Stimulated activated CD8-positive, alpha-beta memory T cell treated with anti-CD3 and anti-CD28 coated beads, Interleukin-4, amount 100 ng/mL, for 24 hours (primary cell): Measurements from ENCODE around the gene BCCIP.

Source experiments
- DNase-seq: peaks from one replicate; pipeline ENCODE4 v3.0.0-alpha.2; 2020; ENCODE audit warnings: low read depth

Gene BCCIP

DNA sequence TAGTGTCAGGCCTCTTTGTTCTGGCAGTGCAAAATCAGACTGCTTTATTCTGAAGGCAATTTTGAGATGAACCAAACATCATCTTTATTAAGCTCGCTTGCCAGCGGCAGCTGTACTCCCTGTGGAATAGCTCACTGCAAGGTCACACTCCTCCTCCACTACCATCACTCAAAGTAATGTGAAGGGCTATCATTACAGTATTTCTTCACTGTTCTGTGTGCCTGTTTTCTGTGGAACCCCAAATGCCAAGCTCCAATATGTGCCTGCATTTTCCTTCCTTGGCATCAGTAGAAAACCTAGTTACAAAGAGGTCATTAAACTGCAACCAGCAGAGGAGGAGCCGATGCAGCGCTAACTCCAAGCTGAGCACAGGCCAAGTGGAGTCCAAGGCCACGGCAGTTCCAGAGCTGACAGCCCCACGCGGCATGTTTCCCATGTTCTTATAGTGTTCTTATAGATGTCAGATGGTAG lies 21.4 kb downstream of the BCCIP start:
- no peak for DNase-seq

DNA sequence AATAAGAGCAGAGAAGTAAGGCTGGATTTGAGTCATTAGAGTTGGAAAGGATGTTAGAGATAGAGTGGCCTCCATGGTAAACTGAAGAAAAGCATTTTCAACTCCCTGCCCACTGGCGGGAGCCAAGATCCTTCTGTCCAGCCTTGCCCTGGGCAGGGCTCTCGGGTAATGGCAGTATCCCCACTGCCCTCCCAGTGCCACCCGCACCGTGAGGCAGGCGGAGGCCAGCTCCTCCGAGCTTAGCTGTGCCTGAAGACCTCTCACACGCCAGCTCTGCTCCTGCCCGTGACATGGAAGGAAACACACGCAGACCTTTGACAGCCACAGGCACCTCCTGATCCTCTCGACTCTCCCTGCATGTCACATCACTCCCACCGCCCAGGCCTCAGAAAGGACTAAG lies 22.3 kb downstream of the BCCIP start:
- no peak for DNase-seq

DNA sequence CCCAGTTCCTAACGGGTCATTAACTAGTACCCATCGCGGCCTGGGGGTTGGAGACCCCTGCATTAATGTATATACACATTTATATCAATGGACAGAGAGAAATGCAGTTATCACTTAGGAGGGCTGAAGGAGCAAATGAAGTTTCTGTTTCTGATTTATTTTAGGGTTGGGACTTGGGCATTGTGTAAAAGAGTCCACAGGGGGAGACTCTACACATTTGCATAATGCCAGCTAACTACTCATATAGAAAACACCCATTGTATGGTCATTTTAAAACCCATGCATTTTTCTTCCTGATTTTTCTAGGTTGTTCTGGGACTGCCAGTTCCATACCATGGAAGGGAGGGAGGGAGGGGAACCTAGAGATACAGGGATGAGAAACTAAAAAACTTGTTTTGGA lies 23.5 kb downstream of the BCCIP start:
- no peak for DNase-seq

DNA sequence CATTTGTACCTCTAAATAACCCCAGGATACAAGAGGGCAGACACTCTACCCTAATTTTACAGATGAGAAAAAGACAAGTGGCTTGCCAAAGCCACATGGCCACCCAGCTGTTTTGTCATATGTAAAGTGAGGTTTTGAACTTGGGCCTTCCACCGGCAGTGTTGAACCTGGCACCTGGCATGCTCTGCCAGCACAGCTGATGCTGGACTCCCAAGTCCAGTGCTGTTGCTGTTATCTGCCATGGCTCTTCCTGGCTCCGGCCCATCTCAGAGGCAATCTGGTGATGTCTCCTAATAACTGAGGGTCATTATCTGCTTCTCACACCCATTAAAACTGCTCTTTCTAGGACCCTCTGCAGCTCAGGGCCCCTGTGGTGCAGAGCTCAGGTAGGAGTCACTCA lies 25.0 kb downstream of the BCCIP start:
- no peak for DNase-seq

DNA sequence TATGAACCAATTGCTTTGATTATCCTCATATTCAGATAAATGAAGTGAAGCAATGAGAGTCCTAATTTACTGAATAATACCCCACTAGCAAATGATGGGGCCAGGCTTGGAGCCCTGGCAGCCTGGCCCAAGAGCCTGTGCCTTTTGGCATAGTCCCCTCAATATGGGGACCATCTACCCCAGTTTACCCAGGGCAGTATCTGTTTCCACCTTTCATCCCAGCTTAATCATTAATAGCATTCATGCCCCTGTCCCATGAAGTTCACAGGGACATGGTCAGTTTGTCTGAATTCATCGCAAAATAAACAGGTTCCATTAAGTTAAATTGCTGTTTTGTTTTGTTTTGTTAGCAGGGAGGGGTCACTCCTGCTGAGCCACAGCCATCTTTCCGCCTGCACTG lies 25.5 kb downstream of the BCCIP start:
- no peak for DNase-seq

DNA sequence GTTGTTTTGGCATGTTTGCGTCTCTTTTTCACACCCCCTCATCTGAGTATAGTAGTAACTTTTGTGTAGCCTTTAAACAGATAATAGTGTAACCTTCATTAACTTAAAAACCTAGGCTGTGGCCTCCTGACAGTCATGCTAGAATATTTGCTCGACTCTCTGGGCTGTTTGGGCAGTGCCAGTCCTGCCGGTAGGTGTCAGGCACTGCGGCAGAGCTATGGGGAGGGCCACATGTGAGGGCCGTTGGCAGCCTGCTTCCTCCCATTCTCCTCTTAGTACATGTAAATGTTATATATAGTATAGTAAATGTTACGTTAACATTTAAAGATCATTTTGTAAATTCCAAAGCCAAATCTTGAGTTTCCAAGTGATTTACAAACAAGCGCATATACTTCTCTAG lies 26.1 kb downstream of the BCCIP start:
- DNase-seq: no peak

DNA sequence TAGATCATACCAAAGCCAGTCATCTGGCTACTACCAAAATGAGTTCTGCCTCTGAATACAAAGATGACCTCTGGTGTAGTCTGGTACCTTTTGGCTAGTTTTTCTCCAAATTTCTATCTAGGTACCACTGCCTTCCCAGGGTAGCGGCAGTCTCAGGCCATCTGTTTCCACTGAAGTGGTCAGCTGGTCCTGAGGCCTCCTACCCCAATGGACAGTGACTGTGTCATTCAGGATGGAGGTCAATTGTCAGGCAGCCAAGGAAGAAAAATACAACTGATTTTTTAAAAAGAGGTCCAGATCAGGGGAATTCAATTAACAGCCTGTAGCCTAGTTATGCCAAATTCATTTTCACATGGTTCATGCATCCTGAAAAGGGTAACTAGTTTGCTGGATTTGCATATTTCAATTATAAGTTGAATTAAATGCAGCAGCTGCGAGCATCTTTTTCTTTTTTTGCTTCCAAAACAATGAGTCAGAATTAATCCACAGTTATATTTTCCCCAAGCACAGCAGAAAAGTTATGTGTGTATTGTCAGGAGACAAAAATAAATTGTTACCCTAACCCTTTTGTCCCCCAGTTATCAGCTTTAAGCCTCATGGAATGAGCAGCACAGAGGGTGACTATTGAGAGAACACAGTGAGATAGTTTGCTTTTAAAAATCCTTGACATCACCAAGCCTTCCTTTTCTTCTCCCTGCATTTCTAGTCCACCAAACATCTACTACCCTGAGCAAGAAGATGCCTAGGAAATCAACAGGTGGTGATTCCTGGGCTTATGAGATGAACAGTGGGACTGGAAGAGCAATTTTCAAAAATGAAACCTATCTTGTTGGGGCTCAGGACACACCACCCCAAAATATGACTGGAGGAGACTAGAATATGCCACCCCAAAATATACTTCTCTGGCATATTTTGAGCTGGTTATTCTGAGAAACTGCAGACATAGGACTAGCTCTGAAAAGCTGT lies 27.7 kb downstream of the BCCIP start:
- no peak for DNase-seq

DNA sequence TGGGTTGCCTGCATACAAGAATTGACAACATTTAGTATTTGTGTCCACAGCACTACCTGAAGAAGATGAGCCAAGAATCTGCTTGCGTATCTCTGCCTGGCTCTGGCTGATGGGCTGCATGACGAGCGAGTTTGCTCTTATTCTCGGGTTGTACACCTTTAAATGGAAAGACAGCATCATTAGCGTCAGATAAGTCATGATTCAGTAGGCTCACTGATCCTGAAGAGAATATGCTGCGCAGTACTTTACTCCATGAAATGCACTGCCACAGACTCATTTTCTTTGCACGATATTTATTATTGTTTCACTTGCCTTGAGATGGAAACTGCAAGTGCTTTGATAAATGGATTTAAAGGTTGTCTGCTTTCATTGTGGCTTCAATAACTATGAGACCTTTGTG lies 29.1 kb downstream of the BCCIP start:
- DNase-seq: no peak

DNA sequence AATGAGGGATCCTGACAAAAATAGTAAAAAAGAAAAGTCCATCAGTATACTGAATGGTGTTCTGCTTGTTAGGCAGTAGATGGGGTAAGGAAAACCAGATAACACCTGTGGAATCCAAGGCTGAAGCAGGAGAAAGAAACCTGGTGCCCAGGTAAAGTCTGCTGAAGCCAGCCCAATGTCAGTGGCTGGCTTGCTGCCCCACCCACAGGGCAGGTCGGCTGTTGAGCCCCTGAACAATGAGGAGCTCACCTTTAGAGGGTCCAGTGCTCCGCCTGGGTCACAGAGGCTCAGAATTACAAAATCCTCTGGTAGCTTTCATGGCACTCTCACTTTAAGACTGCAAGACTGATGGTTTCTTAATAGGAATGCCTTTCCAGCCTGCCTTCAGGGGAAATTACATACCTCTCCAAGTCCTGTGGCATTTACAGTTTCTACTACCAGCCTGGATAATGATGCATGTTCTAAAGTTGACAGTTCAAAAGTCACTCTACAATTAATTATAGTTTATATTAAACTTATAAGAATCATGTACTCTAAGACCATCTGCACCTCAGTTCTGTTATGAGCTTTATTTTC lies 33.9 kb downstream of the BCCIP start:
- no peak for DNase-seq

DNA sequence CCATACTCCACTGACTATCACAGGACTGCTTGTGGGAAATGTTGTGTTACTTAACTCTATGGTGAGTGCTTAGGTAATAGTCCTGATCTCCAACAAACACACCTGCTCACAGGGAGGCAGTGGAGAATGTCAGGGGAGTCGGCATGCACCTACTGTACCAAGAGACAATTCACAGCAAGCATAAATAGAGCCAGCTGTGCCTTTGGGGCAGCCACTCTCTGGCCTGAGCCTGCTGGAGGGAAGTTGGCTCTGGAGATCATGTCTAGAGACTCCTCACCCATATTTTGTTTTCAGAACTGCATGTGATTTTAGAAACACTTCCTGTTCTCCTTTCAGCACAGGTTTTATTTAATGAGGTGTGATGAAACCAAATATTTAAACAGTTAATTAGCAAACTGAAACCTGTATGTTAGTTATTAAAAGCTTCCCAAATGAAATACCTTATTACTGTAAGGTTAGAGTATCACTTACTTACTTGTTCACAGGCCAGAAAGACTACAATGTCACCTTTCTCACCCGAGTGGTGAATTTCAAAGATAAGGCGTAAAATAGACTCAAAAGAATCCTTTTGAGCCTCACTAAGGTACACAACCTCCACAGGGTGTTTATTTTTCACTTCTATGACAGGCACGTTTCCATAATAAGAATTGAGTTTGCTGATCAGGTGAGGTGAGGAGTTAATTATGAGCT lies 35.9 kb downstream of the BCCIP start:
- DNase-seq: no peak

DNA sequence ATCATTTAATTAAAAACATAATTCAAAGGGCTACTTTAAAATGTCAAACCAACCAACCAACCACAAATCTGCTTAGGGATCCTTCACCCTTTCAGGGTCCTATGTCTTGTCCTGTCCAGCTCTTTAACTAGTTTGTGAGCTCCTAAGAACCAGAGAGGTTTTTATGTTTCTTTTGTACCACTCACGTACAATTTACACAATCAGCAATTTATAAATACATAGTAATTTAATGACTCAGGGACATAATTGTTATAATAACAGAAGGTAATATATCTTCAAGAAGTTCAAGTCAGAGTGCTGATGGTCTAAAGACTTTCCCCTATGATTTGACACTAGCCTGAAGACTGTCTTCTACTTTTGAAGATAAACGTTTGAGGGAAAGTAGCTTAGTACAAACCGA lies 41.8 kb downstream of the BCCIP start:
- DNase-seq: no peak

DNA sequence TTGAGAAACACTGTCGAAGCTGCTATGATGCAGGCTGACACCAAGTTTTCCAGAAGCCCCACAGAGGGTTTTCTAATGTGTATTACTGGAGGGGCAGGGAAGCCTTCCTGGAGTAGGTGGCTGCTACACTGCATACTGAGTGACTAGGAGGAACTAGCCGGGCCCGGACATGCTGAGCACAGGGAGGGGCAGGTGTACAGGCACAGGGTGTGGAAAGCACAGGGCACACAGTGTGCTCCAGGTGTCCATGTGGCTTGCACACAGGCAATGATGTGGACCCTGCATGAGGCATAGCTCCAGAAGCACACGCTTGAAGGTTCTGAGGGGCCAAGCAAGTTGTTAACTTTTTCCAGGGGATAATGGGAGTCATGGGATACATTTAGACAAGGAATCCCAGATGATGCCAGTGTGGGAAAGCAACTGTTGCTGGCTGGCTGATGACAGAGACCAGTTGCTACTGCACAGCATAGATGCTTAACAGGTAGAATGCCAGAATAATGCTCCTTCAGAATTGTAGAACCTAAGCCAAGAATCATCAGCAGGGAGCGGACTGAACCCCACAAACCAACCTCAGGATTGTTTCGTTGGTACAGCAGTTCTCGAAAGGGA lies 43.2 kb downstream of the BCCIP start:
- no peak for DNase-seq

DNA sequence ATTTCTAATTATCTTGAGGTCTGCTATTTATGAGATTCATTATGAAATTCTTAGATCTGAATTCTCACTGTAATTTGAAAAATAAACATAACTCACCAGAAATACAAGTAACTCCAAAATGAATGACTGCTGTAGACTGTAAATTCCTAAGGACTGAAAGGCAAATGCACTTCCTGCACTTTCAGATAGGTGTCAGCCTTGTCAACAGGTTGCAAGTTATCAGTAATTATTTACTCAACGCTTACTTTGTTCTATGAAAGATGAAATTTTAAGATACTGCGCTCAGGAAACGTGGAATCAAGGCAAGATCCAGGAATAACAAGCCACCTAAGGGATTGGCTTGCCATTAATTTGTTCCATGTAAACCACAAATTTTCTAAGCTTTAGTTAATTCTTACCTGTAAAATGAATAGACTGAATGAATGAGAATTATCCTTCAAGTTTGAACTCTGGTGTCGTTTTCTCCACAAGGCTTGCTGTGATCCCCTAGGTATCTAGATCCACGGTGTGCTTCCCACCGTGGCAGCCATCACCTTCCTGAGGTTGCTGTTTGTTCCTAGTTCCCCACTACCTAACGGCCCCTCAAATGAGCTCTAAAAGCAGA lies 45.1 kb downstream of the BCCIP start:
- no peak for DNase-seq

DNA sequence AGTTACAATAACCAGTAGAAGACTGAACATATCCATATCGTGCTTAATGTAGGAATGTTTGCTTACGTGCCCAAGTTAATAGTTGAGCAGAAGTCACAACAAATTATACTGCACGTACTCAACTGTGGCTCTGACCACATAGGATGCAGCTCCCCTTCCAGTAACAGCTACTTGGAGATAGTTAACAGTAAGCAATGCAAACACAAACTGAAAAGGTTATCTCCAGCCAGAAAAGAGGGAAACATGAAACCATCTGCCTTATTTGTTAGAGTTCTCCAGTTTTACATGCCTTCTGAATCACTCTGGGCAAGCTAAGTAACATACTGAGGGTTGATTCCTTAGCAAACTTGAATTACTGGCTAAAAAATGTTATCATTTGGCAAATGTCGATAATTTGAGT lies 48.0 kb downstream of the BCCIP start:
- no peak for DNase-seq

DNA sequence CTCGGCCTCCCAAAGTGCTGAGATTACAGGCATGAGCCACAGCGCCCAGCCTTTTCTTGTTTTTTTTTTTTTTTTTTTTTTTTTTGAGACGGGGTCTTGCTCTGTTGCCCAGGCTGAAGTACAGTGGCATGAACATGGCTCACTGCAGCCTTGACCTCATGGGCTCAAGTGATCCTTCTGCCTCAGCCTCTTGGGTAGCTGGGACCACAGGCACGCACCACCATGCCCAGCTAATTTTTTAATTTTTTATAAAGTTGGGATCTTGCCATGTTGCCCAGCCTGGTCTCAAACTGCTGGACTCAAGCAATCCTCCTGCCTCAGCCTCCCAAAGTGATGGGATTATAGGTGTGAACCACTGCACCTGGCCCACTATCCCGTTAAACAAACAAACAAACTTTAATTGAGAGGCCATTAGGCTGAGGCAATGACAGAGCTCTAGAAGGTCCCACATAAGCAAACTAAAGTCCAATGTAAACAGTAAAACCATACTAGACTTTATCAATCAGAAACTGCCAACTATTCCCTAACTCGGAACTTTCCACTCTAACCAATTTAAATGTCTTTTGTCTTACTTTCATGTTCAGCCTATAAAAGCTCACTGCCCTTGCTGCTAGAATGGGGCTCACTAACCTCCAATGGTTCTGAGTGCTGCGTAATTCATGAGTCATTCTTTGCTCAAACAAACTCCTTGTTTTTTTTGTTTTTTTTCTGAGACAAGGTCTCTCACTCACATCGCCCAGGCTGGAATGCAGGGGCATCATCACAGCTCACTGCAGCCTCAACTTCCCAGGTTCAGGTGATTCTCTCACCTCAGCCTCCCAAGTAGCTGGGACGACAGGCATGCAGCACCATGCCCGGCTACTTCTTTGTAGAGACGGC lies 55.9 kb downstream of the BCCIP start:
- DNase-seq: no peak

DNA sequence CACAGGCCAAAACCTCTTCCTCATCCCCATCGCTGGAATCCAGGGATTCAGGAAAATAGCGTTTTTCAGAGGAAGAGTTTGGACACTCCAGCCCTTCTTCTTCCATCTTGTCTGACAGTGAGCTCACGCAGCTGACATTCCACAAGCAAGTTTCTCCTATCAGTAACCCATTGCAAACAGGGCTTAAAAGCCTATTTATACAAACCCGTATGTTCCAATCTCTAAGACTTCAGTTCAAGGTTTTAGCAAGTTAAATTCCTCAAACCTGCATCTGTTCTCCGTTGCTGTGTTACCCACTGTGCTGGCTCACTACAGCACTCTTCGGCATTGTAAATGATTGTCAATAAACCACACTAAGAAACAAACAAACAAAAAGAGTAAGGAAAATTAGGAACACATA lies 57.4 kb downstream of the BCCIP start:
- no peak for DNase-seq

DNA sequence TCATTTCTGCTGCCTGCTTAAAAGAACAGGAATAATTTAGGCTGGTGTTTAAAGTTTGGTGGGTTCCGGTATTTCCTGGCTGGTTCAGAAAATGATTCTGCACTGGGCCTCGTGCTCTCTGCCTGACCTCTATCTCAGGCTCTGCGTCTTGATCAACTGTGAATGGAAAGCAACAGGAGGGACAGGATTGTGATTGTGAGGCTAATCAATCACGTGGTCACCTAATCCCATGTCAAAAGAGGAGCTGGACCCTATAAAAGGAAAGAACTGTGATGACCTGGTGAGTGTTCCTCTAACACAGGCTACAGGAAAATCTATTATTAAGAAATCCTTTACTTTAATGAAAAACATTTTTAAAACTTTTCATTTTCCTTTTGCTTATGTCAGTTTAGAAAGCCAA lies 57.8 kb downstream of the BCCIP start, which contains the start of gene DHX32:
Gene DHX32, minus strand, starts transcription at position 101 of the 400 bp plus-strand sequence. CDS start 468 bp downstream, outside the sequence.
- no peak for DNase-seq

DNA sequence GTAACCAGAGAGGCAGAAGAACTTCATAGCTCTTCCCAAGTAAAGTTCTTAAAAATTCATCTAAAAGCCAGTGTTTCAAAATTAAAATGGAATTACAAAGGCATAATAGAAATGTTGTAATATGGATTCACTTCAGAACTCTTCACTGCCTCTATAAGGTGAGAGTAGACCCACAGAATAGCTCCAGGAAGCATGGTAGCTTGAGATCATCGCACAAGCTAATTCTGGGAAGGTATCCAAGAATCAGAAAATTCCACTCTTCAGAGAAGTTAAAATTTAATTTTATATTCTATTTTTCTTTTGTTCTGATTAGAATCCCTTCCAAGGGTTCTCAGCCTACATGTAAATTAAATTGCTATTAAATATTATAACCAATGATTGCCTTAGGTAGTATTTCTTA lies 59.2 kb downstream of the BCCIP start:
- DNase-seq: no peak

DNA sequence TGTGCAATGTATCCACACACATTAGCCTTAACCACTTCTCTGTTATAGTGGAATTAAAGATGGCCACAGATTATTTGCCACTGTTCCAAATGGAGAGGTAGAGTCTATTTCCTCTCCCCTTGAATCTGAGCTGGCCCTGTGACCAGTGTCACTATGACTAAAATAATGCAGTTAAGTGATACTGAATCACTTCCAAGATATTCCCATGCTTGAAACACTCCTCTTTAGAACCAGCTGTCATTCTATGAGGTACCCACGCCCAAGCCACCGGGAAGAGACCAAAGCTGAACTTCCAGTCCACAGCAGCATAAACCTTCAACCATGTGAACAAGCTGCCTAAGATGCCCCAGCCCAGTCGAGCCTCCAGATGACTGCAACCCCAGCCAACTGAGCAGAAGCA lies 59.9 kb downstream of the BCCIP start:
- no peak for DNase-seq
